NT2/D1 (cell line): Measurements from ENCODE around the gene NCAN.

Source experiments
- YY1 ChIP-seq: IDR thresholded peaks from 2 replicates; pipeline ENCODE4 v1.6.1; 2011; ENCODE audit not compliant: insufficient read length, insufficient read depth
- ZNF274 ChIP-seq: IDR thresholded peaks from 2 replicates; pipeline ENCODE4 v1.6.1; 2011; ENCODE audit warnings: mild to moderate bottlenecking, low read depth, low read length

DNA sequence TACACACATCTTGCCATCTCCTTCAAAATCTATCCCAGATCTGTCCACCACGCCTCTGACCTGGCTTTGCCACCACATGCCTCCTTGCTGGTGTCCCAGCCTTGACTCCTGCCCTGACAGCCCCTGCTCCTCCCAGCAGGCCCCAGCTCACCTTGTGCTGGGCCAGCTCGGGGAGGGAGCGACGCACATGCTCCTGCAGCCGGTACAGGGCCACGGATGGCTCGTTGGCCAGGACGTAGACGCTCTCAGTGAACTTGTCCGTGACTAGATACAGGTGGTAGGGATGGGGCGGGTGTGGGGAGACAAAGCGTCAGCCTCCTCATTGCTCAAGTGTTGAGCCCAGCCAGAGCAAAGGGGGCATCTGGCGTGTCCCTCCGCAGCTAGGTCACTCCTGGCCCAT, 25.0 kb upstream of the NCAN start:
- TF ChIP-seq YY1 (no peak), ZNF274 (no peak)
